Hair follicular keratinocyte (primary cell): ENCODE data around the gene ZFP91. TPM values are rescaled to one million over a fixed set of nuclear protein-coding genes. Genes with fewer than 3 reads are reported as not detected.

Experiments
- total RNA-seq: library from RNA; depleted of rRNA; stranded (reverse); fragments of >200 nt; gene quantifications from 2 replicates; pipeline ENCODE4 v1.2.3, GENCODE V29; 2015

The ZFP91 gene, protein sequence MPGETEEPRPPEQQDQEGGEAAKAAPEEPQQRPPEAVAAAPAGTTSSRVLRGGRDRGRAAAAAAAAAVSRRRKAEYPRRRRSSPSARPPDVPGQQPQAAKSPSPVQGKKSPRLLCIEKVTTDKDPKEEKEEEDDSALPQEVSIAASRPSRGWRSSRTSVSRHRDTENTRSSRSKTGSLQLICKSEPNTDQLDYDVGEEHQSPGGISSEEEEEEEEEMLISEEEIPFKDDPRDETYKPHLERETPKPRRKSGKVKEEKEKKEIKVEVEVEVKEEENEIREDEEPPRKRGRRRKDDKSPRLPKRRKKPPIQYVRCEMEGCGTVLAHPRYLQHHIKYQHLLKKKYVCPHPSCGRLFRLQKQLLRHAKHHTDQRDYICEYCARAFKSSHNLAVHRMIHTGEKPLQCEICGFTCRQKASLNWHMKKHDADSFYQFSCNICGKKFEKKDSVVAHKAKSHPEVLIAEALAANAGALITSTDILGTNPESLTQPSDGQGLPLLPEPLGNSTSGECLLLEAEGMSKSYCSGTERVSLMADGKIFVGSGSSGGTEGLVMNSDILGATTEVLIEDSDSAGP
- total RNA-seq, result 35.2 and 42.9 TPM in 2 replicates

DNA sequence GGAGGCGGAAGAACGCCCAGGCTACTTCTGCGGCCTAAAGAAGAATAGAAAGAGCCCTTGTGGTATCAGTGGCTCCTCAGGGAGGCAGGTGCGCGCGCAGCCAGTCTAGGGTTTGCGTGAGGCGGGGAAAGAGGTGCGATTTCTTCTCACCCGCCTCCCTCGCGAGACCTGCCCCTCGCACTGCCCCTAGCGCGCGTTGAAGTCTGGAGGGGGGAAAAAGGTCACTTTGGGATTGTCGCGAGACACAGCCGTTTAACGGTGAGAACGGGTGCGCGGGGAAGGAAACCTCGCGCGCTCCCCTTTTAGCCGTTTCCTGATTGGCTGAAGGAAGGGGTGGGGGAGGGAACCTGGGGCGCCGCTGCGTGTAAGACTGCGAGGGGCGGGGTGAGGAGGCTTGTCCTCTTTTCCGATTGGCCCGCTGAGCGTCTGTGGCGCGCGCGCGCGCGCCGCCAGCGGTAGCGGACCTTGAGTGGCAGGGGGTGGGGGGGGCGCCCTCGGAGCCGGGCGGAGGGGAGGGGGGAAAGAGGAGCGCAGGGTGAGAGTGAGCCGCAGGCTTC lies at the start of gene ZFP91:
ZFP91 (plus strand) TSS at position 429 of the 557 bp plus-strand sequence. CDS start 219 bp downstream, outside the sequence.

DNA sequence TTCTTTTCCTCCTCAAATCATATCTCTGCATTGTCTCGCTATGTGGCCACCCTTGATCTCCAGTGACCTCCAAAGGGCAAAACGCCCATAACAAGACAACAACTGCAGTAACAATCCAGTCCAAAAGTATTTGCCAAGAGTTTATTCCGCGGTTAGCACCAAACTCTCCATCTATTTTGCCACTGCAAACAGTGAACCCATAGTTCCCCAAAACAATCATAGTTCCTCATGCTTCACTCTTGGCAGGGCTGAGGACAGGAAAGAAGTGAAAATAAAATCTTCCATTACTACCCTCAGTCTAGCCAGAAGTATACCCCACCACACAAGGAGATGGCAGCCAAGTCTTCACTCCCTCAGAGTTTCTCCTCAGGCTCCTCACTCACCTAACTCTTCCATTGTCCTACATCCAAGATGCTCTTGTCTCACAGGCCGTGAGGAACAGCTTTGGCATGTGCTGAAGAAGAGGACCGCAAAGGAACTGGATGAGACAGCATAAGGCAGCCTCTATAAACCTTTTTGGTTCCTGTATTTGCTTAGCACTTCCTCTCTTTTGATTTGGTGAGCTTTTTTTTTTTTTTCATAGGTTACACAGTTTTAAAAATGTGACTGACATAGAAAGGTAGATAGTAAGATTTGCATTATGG lies 3.4 kb upstream of the ZFP91 start, which contains the start of gene LPXN:
LPXN (minus strand) TSS at position 480 of the 644 bp plus-strand sequence; CDS start at position 396, 84 bp downstream.

DNA sequence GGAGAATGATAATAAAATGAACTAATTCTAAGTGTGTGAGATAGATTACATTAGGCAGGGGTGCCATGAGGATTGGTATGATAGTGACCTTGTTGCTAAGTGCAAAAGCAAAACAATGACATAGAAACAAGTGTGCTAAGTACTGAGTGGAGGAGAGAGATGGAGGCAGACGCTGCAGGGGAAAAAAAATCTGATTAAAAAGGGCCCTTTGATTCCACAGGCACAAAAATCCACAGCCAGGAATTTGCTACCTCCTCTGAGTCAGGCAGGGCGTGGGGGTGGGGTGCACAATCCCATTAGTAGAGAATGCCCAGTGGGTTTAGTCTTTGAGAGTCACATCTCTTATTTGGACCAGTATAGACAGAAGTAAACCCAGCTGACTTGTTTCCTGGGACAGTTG lies 43.5 kb downstream of the ZFP91 start, which contains the start of gene CNTF:
CNTF (plus strand) TSS at position 322 of the 400 bp plus-strand sequence. CDS start 88 bp downstream, outside the sequence.

Other genes with a start within 250 kb of the ZFP91 start
- not detected in 2 replicates for gene OR5B17, start 220.0 kb upstream of the ZFP91 start, total RNA-seq
- gene OR5B3, start 172.2 kb upstream of the ZFP91 start, total RNA-seq, result not detected in 2 replicates
- not detected in 2 replicates for gene OR5B2, start 150.9 kb upstream of the ZFP91 start, total RNA-seq
- gene OR5B12, start 136.8 kb upstream of the ZFP91 start, total RNA-seq, result not detected in 2 replicates
- gene OR5B21, start 71.0 kb upstream of the ZFP91 start, total RNA-seq, result not detected in 2 replicates
- gene LPXN, start 3.2 kb upstream of the ZFP91 start, total RNA-seq, result 23.2 and 28.9 TPM in 2 replicates
- 0.19 and 0.23 TPM in 2 replicates for gene CNTF, start 43.6 kb downstream of the ZFP91 start, total RNA-seq
- not detected in 2 replicates for gene GLYAT, start 152.9 kb downstream of the ZFP91 start, total RNA-seq